IPS DF 6.9 (cell line): ENCODE results near the gene CEBPZ.

Experiments
- DNase-seq: peaks from one replicate; pipeline ENCODE4 v3.0.0-alpha.2; 2013; ENCODE audit warnings: low read depth, low spot score
- H3K27ac ChIP-seq: one replicate; pipeline ENCODE4 v1.5.1; 2013; ENCODE audit warnings: low read length, control low read depth
- H3K27me3 ChIP-seq: 2 replicates; pipeline ENCODE4 v1.6.1; 2013; ENCODE audit warnings: mild to moderate bottlenecking, low read length; ENCODE audit not compliant: control insufficient read depth, insufficient read depth
- H3K36me3 ChIP-seq: 2 replicates; pipeline ENCODE4 v1.6.1; 2013; ENCODE audit warnings: low read length; ENCODE audit not compliant: control insufficient read depth, insufficient read depth
- H3K4me1 ChIP-seq: 2 replicates; pipeline ENCODE4 v1.6.1; 2013; ENCODE audit warnings: low read length; ENCODE audit not compliant: control insufficient read depth, insufficient read depth
- H3K4me3 ChIP-seq: 2 replicates; pipeline ENCODE4 v1.5.1; 2013; ENCODE audit warnings: mild to moderate bottlenecking, low read length
- H3K9me3 ChIP-seq: 2 replicates; pipeline ENCODE4 v1.6.1; 2013; ENCODE audit warnings: low read length, inconsistent platforms; ENCODE audit not compliant: control insufficient read depth, insufficient read depth
- WGBS: extraction: QIAGEN DNeasy Blood & Tissue Kit; methylation state at CpG from one replicate; pipeline ENCODE4 v1.1.7; 2013; ENCODE audit warnings: mixed read lengths, missing lambda C conversion rate; ENCODE audit not compliant: insufficient read length, insufficient coverage; 5-methylcytosine and 5-hydroxymethylcytosine counted together

The CEBPZ gene

DNA sequence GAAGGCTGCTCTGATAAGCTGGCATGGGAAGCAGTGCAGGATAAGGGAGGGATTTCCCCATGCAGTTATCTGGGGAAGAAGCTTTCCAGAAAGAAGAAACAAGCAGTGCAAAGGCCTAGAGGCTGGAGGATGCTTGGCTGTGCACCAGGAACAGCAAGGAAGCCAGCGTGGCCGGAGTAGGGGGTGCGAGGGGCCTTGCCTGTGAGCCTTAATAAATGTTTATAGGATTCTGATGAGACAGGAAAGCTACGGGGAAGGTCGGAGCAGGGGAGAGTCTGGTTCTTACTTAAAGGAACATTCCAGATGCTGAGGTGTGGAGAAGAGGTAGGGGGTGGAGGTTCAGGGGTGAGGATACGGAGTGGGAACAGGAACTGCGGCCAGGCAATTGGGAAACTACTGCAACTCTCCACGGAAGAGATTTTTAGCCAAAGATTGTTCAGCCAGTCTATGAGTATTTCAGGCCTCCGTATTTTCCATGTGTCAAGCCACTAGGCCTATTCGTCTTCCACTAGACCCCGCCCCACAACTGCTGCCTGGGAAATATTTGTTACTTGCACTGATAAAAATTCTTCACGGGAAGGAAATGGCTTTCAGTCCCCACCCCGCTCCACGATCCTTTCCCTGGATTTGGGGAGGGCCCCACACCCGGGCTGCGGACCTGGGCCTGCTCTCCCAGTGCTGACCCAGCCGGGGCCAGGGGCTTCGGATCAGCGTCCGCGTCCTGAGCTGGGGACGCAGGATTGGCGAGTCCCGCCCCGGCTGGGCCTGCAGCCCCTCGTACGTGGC is 75.1 kb downstream of the CEBPZ start:
- Histone ChIP-seq H3K9me3 (no peaks in the 10 kb centered on the region), H3K36me3 (no peaks in the 10 kb centered on the region), H3K4me1 (peaks cover 4% of the 10 kb centered on the region; the same call in 1 of the 2 replicates), H3K27ac (no peak overlapping the region), H3K4me3 (peak overlapping the region; percentile 77; the same call in 1 of the 2 replicates), H3K27me3 (no peaks in the 10 kb centered on the region)
- no peak for DNase-seq
- WGBS, result no CpG with 5 or more reads among the region's 27 CpGs

DNA sequence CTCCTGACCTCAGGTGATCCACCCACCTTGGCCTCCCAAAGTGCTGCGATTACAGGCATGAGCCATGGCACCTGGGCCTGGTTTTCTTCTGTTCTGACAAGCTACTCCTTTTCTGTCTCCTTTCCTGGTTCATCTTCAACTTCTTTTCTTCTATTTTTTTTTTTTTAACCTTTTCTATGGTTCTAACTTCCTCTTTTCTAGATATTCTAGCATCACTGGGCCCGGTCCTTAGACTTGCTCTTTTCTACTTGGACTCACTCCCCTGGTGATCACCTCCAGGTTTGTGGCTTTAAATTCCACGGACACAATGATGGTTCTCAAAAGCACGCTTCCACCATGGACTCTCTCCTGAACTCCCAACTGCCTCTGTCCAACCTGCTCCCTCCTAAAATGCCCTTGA is 76.6 kb downstream of the CEBPZ start:
- Histone ChIP-seq H3K36me3 (no peaks in the 10 kb centered on the region), H3K27ac (no peak overlapping the region), H3K9me3 (no peaks in the 10 kb centered on the region), H3K27me3 (no peaks in the 10 kb centered on the region), H3K4me3 (no peak overlapping the region), H3K4me1 (peaks cover 4% of the 10 kb centered on the region; the same call in 1 of the 2 replicates)
- no peak for DNase-seq
- WGBS, result no CpG with 5 or more reads among the region's 4 CpGs

DNA sequence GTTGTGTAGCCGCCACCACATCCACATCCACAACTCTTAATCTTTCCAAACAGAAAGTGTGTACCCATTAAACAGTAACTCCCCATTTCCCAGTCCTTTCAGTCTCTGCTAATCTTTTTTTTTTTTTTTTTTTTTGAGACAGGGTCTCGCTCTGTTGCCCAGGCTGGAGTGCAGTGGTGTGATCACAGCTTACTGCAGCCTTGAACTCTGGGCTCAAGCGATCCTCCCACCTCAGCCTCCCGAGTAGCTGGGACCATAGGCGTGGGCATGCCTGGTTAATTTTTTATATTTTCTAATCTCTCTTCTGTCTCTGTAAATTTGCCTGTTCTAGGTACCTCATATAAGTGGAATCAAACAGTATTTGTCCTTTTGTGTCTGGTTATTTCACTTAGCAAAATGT is 78.2 kb downstream of the CEBPZ start:
- no peaks in the 10 kb centered on the region for H3K27me3 ChIP-seq
- peaks cover 4% of the 10 kb centered on the region; the same call in 1 of the 2 replicates for H3K4me1 ChIP-seq
- no peaks in the 10 kb centered on the region for H3K36me3 ChIP-seq
- WGBS, result no CpG with 5 or more reads among the region's 5 CpGs
- DNase-seq, result no peak
- H3K9me3 ChIP-seq, result no peaks in the 10 kb centered on the region
- H3K4me3 ChIP-seq, result no peak overlapping the region
- H3K27ac ChIP-seq, result no peak overlapping the region
